HG03064 (cell line): ENCODE data around the gene GTF3C1.

Experiments
- ATAC-seq: cut with Tn5 transposase; IDR thresholded peaks from one replicate; pipeline ENCODE4 v1.9.1; 2021; ENCODE audit warnings: low read depth; ENCODE audit not compliant: unreplicated experiment

Gene GTF3C1

GRCh38 chr16:27520982-27521673 is 28.6 kb downstream of the GTF3C1 start:
- no peak for ATAC-seq

DNA sequence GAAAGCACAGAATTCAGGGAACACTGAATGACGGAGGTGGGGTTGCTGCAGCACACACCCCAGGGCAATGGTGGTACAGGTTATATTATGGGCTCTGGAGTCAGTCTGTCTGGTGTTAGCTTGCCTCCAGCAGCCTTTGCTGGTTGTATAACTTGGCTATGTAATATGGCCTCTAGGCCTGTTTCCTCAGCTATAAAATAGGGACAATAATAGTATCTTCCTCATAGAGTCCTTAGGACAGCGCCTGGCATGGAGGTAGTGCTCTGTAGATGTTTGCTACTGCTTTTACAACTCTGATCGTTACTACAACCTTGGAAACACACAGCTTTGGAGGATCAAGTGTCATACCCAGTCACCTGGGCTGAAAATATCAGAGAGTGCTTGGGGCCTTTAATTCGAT is 31.5 kb downstream of the GTF3C1 start:
- no peak for ATAC-seq

GRCh38 chr16:27517664-27518063 is 32.0 kb downstream of the GTF3C1 start:
- no peak for ATAC-seq

DNA sequence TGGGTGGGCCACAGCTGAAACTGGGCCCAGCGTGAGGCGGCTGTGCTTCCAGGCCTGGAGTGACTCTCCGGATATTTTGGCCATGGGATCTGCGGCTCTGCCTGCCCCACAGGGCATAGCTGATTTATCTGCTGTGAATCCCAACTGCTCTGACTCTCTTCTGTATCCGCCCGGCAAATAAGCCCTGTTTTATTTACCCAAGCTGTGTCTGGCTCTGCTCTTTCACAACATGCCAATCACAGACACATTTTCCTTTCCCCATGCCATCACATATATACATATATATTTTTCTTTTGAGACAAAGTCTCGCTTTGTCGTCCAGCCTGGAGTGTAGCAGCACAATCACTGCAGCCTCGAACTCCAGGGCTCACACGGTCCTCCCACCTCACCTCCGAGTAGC is 33.3 kb downstream of the GTF3C1 start:
- no peak for ATAC-seq

DNA sequence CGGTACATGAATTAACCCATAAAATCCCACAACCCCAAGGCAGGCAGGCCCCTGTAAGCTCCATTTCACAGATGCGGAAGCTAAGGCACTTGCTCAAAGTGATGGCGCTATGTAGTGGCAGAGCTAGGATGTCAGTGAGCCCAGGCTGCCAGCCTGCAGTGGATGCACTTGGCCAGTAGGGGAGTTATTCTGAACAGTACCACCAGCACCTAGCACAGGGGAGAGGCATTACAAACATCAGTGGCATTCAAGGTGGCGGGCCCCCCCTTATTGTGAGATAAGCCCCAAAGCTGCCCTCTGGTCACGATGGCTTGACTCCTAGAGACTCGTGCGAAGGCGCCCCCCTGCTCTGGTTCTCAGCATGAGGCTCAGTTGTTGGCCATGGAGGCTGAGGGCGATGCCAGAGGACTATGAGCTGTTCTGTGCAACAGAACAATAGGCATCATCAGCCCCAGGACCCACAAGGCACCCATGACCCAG is 33.8 kb downstream of the GTF3C1 start:
- ATAC-seq: no peak

DNA sequence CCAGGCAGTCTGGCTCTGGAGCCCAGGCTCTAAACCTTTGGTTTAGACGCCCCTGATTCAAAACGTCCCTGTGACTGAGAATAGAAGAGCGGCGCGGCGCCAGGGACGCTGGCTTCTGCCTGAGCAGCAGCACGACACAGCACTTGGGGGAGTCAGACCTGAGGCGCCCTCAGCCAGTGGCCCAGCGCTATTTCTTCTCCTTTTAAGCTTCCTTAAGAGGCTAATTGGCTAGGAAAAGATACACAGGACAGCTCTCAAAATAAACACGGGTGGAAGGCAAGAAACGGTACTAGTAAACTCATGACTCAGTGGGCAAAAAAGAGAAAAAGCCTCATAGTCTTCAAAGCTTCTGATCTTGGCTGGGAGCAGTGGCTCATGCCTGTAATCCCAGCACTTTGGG is 34.9 kb downstream of the GTF3C1 start:
- no peak for ATAC-seq

DNA sequence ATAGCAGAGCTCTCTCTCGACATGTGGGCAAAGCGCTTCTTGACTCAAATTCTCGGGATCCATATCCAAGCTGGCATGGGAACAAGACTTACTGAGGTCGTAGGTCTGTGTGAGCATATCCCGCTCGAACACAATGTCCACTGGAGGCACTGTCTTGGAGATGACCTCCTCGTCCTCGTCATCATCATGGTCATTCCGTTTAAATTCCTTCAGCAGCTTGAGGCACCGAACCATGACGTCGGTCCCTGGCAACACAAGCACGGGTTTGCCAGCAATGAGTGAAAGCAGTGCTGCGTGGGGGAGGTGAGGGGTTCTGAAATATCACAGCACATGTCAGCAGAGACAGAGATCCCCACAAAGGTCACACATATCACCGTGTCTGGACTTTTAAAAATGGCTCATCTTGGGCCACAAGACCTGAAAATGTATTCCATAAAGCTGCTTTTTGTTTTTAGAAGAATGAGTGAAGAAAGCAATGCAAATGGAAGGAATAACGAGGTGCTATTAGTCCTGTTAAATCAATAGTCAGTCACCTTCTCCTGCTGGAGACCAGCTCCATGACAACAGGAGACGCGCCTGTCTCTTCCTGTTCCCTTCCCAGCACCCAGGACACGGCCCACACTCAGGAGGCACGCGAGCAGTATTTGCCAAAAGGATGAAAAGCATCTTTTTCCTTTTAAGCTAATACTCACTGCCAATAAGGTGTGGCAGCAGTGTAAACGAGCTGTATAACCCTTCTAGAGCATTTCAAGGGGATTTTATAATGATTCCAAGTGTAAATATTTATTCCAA is 37.9 kb downstream of the GTF3C1 start:
- no peak for ATAC-seq

GRCh38 chr16:27508476-27508875 is 41.2 kb downstream of the GTF3C1 start:
- ATAC-seq: no peak

DNA sequence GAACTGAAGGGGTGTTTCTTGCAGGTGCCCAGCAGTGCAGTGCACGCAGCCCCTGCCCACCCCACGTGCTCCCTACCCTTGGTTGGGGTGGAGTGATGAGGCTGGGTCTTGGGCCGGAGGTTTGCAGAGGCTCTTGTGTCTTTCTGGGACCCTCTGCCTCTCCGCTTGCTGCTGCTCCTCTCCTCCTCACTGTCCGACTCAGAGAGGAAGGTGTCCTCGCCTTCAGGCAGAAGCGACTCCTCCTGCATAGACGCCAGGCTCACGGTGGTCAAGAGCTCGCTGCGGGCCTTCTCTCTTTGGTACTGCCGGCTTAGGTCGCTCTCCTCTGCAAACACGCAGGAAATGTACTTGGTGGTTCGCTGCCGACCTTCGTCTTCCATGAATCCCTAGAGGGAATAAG is 42.9 kb downstream of the GTF3C1 start:
- no peak for ATAC-seq

DNA sequence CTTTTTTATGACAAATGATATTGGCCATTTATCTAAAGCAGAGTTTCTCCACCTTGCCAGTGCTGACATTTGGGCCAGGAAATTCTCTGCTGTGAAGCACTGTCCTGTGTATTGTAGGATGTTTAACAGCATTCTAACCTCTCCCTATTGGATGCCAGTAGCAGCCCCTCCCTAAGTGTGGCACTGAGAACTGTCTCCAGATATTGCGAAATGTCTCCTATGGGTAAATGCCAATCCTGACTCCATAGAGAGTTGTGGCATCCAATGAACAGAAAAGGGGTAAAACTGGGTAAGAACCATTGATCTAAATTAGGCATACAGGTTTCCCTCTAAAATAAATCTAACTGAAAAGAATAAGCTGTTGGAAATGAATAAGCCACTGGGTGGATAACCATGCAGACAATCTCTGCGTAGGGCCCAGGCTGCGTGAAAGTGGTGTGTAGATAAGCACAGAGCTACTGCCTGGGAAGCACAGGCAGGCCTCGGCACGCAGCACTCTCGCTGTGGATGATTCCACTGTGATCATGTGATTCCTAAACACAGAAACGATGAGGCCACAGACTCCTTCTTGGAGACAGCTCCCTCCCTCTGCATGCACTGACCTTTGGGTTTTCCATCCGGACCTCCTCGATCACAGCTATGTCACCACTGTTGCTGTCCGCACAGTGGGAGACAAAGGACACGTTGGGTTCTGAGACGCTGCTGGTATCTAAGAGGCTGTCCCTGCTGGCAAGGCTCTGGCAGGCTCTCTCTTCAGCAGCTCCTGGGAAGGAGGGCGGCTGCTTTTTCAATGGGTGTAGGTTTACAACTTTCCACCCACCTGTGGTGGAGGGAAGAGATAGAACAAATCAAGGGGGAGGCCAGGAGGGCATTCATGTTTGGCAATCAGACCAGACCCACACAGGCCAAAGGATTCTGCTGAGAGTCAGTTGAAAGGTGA is 44.1 kb downstream of the GTF3C1 start:
- no peak for ATAC-seq

DNA sequence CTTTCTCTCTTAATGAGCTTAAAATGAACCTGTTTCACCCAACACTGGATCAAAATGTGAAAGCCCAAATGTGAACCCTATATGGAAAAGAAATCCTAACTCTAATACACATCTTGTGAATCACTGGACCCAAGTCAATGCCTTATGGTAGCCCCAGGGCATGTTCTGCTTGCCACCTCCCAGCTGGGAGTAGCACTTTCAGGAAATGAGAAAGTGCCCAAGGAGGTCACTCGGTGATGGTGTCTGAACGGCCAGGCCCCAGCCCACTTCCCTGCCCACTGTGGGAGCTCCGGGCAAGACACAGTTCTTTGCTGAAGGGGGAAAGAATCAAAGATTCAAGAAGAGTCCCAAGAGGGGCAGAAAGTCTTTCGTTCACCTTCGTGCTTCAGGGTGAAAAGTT is 46.1 kb downstream of the GTF3C1 start:
- no peak for ATAC-seq

DNA sequence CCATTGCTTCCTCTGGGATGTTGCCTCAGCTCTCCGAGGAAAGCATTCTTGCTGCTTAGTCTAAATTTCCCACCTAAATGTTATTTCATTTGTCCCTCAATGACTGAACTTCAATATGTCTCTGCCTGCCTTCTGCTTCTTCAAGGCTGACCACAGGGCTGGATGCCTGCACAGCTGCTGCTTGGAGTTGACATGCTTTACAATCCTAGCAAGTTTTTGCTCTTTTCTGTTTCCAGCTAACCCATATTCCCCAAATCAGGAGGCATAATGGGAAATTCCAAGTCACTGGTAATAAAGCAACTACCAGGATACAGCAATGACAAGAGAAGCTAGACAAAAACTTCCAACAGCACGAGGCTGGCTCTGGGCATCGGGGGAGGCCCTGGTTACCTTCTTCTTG is 48.9 kb downstream of the GTF3C1 start:
- no peak for ATAC-seq

DNA sequence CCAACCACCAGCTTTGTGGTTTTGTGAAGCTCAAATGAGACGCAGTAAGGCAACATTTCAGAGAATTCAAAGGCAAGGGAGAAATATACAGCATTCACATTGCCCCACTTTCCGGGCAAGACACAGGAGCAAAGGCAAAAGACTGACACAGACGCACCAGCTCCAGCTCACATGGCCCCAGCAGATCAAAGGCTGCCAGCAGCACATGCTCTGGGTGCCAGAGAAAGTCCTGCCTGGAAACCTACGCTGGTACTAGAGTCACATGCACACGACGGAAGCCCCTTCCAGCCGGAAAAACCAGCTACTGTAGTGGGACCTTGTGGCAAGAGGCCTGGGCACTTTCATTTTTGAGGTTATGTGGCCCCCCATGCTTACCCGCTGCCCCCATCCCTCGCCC is 50.1 kb downstream of the GTF3C1 start:
- no peak for ATAC-seq

GRCh38 chr16:27498916-27499658 is 50.6 kb downstream of the GTF3C1 start:
- no peak for ATAC-seq

DNA sequence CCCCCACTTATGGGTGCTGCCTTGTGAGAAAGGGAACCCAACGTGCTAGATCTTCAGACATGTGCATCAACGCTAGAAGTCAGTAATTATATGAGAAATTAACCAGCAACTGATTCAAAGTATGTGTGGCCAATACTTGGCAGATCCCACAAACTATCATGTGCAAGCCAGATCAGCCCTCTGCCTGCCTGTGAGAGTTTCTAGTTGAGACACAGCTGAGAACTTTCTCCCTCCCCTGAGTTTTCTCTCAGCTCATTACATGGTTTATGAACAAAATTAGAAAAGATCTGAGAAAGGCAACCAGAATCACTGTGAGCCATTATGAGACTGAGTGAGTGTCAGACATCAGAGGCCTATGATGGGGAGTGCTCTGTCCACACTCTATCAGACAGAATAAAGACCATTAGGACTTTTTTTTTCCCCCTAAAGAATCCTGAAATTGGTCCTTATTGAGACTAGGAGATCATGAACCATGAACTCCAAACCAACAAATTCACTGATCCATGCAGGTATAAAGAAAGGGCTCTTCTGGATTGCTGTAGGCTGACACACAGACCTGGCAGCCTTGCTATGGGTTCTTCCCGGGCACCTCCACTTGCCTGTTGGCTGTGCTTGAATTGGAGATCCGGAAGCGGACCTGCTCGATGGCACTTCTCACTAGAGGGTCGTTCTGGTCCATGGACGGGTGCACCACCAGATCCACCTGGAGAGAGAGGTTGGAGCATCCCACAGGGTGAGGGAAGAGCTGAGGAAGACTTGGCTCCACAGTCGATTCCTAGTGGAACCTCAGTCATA is 51.5 kb downstream of the GTF3C1 start:
- no peak for ATAC-seq

DNA sequence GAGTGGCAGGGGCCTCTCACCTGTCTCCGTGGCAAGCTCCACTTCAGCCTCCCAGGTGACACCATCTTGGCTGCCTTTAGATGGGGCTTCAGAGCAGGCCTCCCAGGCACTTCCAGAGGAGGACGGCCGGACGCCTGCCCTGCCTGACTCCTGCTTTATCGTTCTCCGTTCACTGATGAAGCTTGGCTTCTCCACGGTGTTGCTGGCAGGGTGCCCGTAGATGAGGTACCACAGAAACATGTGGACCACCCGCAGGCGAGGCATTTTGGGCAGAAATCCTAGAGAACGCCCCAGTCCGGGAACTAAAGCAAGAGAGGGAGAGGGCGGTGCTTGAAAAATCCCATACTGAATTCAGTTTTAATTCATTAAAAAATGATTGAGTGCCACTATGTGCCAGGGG is 54.5 kb downstream of the GTF3C1 start:
- ATAC-seq: no peak

DNA sequence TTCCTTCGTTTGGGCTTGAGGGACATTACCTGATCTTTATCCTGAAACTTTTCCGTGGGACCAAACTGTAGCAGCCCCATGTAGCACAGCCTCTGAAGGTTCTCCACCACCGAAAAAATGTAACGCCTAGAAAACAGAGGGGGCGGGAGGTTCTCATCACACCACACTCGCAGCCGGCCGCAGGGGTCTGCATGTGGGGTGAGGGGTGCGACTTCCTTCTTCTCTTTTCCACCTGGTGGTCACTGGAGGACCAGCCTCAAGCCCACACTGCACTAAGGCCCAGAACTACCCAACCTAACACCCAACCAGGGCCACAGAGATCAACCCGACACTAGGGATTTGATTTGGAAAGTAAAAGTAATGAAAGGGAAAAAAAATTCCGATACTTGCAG is 57.1 kb downstream of the GTF3C1 start:
- ATAC-seq: no peak

DNA sequence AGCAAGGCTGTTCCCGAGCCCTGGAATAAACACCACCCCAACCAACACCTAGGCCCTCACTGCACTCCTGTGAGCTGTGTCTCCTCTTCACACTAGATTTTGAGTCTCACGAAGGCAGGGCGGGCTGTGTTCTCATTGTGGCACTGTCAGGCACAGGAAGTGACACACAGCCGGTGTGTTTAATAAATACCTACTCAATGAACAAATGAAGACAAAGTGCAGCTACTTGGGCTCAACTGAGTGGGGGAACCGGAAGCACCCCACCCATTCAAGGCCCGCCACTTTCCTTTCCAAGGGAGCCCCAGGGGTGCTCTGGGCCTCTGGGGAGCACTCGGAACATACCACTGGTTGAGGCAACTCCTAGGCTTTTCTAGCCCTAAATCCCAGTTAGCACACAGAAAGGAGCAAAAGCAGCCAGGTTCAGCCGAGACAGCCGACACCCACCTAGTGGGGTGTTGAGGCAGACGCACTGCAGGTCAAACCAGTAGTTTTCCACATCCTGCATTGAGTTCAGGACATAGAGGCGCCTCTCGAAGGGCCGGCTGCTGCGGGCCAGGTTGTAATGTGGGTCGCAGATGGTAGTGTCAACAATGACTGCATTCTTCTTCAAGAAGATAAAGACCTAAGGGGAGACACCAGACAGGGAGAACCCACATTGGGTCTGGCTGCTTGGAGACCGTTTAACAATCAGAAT is 57.7 kb downstream of the GTF3C1 start:
- no peak for ATAC-seq

DNA sequence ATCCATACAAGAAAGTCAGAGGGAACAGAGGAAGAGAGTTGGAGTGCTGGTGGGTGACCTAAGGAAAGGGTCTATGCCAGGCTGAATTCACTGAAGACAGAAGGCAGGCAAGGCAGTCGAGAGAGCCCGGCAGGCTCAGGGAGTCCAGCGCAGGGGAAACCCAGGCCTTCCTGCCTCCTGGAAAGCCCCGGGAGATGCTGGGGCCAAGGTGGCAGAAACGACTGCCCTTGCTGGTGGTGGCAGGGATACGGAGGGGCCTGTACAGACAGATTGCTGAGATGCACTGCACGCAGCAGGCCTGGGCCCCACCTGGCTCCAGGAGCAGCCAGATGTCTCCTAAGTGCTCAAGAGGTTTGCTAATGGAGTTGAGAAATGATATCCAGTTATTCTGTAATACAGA is 59.8 kb downstream of the GTF3C1 start:
- no peak for ATAC-seq
